RPMI7951 (cell line): ENCODE results near the gene GABRR1. TPM values are rescaled to one million over a fixed set of nuclear protein-coding genes. Genes with fewer than 3 reads are reported as not detected.
"Not testable (repeated sequence)": the region's sequence is repeated elsewhere in the genome, so short reads cannot be mapped to it uniquely, and the experiment has no call there.

ENCODE experiments used
- DNase-seq: peaks from one replicate; pipeline ENCODE4 v3.0.0-alpha.2; 2012; ENCODE audit warnings: low read depth
- total RNA-seq: library from RNA; depleted of rRNA; stranded (reverse); fragments of >200 nt; shearing (Covaris generic); gene quantifications from 2 replicates; pipeline ENCODE4 v1.2.3, GENCODE V29; 2014

Gene GABRR1
- total RNA-seq, 1 experiment from 2014 or later, result not detected

GRCh38 chr6:89154131-89154530, 63.0 kb downstream of the GABRR1 start:
- no peak for DNase-seq

GRCh38 chr6:89148016-89148750, 69.0 kb downstream of the GABRR1 start:
- DNase-seq, result peak; percentile 4

DNA sequence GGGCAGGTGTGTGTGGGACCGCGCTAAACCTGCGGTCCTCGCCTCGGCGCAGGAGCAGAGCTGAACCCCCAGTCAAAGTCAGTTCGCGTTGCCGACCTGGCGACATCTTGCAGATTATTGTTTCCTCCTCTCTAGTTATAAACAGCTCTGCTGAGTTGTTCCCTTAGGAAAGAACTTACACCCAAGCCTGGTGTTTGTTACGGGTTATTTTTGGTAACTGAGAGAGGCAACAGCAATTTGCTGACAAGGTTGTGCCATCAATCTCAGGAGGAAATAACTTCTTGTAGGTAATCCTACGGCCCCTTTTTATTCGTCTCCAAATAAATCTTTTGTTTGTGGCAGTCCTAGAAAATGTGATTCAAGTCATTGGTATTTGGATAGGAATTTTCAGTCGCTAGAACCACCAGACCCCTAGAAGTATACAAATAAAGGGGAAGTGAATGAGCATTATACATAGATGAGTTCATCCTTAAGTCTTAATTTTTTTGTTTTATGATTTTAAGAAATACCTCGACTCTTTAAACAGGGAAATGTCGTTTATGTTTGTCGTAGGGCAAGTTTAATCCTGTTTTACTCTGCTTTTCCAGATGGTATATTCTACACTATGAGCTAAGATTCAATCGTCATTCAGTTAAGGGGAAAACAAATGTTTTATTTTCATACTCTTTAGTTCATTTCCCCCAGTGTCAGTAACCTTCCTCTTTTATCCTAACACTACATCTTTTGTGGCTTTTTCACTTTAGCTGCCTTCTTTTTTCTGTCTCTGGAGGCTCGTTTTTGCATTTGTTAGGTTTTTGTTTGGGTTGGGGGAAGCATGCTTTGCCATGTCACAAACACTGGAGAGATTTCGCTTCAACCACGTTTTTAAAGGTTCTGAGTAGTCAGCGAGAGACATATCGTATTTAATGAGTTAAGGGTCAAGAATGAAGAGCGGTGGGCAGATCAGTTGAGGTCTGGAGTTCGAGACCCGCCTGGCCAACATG, 70.1 kb downstream of the GABRR1 start:
- DNase-seq, result peak; percentile 31

DNA sequence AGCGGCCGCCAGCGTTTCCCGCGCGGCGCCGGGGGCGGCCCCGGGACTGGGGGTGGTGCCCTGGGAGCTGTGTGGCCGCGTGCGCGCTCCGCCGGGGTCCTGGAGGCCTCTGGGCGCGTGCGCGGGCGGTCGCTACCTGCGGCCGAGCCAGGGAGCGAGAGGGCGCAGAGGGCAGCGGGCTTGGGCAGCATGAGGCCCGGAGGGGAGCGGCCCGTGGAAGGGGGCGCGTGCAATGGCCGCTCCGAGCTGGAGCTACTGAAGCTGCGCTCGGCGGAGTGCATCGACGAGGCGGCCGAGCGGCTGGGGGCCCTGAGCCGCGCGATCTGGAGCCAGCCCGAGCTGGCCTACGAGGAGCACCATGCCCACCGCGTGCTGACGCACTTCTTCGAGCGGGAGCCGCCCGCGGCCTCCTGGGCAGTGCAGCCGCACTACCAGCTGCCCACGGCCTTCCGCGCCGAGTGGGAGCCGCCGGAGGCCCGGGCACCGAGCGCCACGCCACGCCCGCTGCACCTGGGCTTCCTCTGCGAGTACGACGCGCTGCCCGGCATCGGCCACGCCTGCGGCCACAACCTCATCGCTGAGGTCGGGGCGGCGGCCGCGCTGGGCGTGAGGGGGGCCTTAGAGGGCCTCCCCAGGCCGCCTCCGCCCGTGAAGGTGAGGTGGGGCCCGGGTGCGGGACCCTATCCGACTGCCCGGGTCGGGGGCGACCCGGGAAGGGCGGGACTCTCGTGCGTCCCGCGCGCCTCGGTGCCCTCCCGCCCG, 71.0 kb downstream of the GABRR1 start, which contains the start of gene PM20D2:
PM20D2 (plus strand) TSS at position 100 of the 762 bp plus-strand sequence; CDS start at position 190, 90 bp downstream.
- DNase-seq, result peak; percentile 51

GRCh38 chr6:89145091-89145955, 71.8 kb downstream of the GABRR1 start:
- peak; percentile 32 for DNase-seq

DNA sequence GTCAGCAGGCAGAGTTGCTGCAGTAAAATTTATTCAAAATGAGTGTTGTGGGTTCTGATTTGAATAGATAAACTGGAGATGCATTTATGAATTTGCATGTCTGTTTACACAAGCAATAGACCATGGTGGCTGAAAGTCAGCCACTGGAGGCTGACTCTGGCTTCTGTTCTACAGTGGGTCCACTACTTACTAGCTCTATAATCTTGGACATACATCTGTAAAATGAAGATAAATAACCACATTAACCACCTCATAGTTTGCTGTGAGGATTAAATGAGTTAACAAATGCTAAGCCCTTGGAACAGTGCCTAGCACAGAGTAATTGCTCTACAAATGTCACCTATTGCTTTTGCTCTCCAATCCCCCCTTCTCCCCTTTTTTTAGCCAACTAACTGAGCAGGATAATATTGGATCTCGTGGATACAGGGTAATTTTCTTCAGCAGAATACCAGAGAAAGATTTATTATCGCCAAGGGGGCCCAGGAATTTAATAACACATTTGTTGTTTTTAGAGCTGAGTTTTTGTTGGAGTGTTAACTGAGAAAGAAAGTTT, 72.7 kb downstream of the GABRR1 start:
- no peak for DNase-seq

GRCh38 chr6:89140347-89141156, 76.6 kb downstream of the GABRR1 start:
- no peak for DNase-seq

DNA sequence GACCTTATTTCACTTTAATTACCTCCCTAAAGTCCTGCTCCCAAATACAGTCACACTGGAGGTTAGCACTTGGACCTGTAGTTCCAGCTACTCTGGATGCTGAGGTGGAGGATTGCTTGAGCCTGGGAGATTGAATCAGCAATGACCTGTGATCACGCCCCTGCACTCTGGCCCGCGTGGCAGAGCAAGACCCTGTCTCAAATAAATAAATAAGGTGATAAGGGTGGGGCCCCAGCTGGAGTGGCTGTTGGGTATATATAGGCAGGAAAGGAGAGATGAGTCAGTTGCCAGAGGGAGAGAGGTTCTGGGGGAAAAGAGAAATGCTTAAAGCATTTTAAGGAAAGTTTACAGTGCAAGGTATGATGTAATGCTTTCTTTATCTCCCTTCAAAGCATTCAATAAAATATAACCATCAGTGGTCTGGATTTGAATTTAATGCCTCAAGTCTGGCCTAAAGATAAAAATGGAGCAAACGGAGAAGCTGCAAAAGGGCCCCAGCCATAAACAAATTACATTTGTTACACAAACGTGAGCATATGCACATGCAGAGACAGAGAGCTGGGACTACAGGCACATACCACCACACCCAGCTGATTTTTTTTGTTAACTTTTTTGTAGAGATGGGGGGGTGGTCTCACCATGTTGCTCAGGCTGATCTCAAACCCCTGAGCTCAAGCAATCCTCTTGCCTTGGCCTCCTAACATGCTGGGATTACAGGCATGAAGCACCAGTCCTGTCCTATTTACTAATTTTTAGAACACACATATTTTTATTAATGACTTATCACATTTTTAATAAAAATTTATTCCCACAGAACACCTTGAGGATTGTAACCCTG, 77.4 kb downstream of the GABRR1 start:
- DNase-seq, result peak; percentile 24

GRCh38 chr6:89138173-89138572, 79.0 kb downstream of the GABRR1 start:
- no peak for DNase-seq

- DNase-seq, result no peak
Observed at GRCh38 chr6:89134723-89135122, 82.4 kb downstream of the GABRR1 start.

DNA sequence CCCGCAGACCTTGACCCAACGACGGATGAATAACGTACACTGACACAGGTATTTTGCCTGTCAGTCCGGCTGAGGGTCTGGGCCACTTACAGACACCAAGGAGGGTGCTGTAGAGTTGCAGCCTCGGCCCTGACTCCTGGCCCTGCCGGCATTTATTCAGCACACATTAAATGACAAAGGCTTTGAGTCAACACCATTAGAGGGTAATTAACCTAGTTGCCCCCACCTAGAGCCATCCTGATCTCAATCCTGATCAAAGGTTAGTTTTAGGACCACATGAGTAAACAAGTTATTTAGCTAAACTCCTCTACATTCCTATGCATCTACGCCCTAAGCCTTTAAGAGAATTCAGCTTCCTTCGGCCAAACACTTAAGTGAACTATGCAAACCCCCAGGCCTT, 83.2 kb downstream of the GABRR1 start:
- no peak for DNase-seq

DNA sequence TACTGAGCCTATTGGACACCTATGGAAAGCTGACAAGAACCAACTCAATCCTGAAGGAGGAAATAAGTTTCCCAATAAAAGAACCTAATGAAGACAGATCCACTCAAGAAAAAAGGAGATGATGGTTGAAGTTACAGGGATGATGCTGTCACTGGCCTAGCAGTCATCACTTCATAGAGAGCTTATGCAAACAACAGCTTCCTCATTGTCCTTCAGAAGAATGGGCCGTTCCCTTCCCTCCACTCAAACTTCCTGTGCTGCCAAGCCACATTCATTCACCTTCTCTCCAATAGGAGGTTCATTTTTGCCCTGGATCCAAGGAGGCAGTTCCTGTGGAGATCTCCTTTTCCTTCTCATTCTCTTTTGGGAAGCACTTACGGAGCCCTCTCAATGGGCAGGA, 85.1 kb downstream of the GABRR1 start:
- no peak for DNase-seq

- no peak for DNase-seq
Observed at GRCh38 chr6:89131599-89131998, 85.6 kb downstream of the GABRR1 start.

DNA sequence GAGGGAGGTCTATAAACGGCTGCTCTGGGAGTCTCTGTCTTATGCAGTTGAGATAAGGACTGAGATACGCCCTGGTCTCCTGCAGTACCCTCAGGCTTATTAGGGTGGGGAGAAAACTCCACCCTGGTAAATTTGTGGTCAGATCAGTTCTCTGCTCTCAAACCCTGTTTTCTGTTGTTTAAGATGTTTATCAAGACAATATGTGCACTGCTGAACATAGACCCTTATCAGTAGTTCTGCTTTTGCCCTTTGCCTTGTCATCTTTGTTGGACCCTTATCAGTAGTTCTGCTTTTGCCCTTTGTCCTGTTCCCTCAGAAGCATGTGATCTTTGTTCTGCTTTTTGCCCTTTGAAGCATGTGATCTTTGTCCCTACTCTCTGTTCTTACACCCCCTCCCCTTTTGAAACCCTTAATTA, 88.9 kb downstream of the GABRR1 start:
- DNase-seq, result not testable (repeated sequence)
